ENCODE data around the gene GSK3B.

DNA sequence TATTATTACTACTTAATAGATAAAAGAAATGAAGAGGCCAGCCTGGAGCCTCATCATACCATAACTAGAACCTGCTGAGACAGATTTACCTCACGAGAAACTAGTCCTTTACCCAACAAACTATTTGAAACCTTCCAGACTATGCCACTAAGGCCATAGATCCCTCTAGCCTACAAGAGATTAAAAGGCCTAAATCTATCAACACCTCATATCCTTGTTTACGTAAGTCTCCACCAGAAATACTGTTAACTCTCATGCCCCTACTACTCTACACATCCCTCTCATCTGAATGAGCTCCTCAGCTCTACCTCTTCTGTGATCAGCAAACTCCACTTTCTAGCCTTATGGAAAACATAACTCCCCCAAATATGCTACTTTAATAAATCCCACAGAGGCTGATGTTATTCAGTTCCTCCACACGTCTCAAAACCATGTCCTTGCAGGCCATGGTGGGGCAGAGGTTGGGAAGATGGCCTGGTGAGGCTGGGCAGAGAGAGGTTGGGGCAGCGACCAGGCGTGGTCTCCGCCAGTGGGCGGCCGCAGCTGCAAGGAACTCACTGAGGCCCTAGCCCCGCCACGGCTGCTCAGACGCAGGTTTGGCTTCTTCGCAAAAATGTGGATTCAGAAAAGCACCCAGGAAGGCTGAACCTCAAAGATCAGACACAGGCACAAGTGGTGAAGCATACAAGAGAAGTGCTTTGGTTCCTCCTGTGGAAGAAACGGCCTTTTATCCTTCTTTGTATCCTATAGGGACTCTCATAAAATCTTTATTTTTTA is 65.8 kb downstream of the GSK3B start:
- TF ChIP-seq, protein P1, sequence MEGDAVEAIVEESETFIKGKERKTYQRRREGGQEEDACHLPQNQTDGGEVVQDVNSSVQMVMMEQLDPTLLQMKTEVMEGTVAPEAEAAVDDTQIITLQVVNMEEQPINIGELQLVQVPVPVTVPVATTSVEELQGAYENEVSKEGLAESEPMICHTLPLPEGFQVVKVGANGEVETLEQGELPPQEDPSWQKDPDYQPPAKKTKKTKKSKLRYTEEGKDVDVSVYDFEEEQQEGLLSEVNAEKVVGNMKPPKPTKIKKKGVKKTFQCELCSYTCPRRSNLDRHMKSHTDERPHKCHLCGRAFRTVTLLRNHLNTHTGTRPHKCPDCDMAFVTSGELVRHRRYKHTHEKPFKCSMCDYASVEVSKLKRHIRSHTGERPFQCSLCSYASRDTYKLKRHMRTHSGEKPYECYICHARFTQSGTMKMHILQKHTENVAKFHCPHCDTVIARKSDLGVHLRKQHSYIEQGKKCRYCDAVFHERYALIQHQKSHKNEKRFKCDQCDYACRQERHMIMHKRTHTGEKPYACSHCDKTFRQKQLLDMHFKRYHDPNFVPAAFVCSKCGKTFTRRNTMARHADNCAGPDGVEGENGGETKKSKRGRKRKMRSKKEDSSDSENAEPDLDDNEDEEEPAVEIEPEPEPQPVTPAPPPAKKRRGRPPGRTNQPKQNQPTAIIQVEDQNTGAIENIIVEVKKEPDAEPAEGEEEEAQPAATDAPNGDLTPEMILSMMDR (IDR thresholded peaks at IDR 0.05; ENCODE audit: borderline replicate concordance, extremely low read depth, low read length, poor library complexity, severe bottlenecking): no peak
- no peak for TF ChIP-seq EZH2 (IDR thresholded peaks at IDR 0.05; ENCODE audit: borderline replicate concordance, low read depth, low read length, severe bottlenecking)

All from DND-41 (cell line).